Fibroblast of pulmonary artery (primary cell): ENCODE data around the gene CDC42BPA.

Source experiments
- DNase-seq: peaks from one replicate; pipeline ENCODE4 v3.0.0-alpha.2; 2010; ENCODE audit warnings: low read depth
- H3K4me3 ChIP-seq: replicated peaks from 2 replicates; pipeline ENCODE4 v1.5.1; 2011; ENCODE audit warnings: low read depth, mild to moderate bottlenecking, control low read depth, low read length, moderate library complexity
- CTCF ChIP-seq: IDR thresholded peaks from 2 replicates; pipeline ENCODE4 v1.5.1; 2011; ENCODE audit warnings: mild to moderate bottlenecking, control low read depth, low read length, inconsistent platforms; ENCODE audit errors: missing control alignments

CDC42BPA gene

GRCh38 chr1:227058321-227058751 lies 260.0 kb downstream of the CDC42BPA start:
- TF ChIP-seq CTCF, result no peak
- no peak overlapping the region for H3K4me3 ChIP-seq
- DNase-seq, result peak; percentile 66

- DNase-seq, result no peak
- H3K4me3 ChIP-seq, result no peak overlapping the region
- TF ChIP-seq CTCF, result no peak
These were observed 269.0 kb downstream of the CDC42BPA start for GRCh38 chr1:227049253-227049652.

GRCh38 chr1:227043755-227044154 lies 274.5 kb downstream of the CDC42BPA start:
- no peak for TF ChIP-seq CTCF
- no peak overlapping the region for H3K4me3 ChIP-seq
- peak; percentile 76 for DNase-seq

- DNase-seq, result no peak
- no peak overlapping the region for H3K4me3 ChIP-seq
- TF ChIP-seq CTCF, result no peak
These were observed 276.0 kb downstream of the CDC42BPA start for GRCh38 chr1:227042292-227042691.

- H3K4me3 ChIP-seq, result no peak overlapping the region
- no peak for TF ChIP-seq CTCF
- peak; percentile 19 for DNase-seq
These were observed 279.9 kb downstream of the CDC42BPA start for GRCh38 chr1:227038401-227038800.

GRCh38 chr1:227037121-227037520 lies 281.2 kb downstream of the CDC42BPA start:
- DNase-seq, result no peak
- no peak overlapping the region for H3K4me3 ChIP-seq
- TF ChIP-seq CTCF, result no peak

GRCh38 chr1:227035316-227035715 lies 283.0 kb downstream of the CDC42BPA start:
- no peak overlapping the region for H3K4me3 ChIP-seq
- no peak for TF ChIP-seq CTCF
- no peak for DNase-seq
